Adrenal gland (tissue), 12 donors: ENCODE results near the gene CDC42BPG. TPM values are rescaled to one million over a fixed set of nuclear protein-coding genes. Genes with fewer than 3 reads are reported as not detected.

ENCODE experiments used
- DNase-seq, 7 donors: peaks; one replicate each; pipeline ENCODE4 v3.0.0-alpha.2; 2019 to 2020
- H3K27ac ChIP-seq, 5 donors: fragments of 200-600 bp; sonication (generic) in 4 of 5; 1 replicate in 3 of 5; 2 replicates in 2 of 5; pipeline versions ENCODE4 v1.5.1 to v1.8.0; 2016 to 2020; ENCODE audit warnings: mild to moderate bottlenecking in 1 of 5
- H3K27me3 ChIP-seq: fragments of 200-600 bp; 2 replicates; pipeline ENCODE4 v1.8.0; 2021
- H3K36me3 ChIP-seq, 2 donors: fragments of 200-600 bp; replicated peaks in 1 of 2; 1 replicate in 1 of 2; 2 replicates in 1 of 2; pipeline versions ENCODE4 v1.5.1 to v1.8.0; 2018 to 2022
- H3K4me1 ChIP-seq, 2 donors: fragments of 200-600 bp; replicated peaks in 1 of 2; 1 replicate in 1 of 2; 2 replicates in 1 of 2; pipeline versions ENCODE4 v1.5.1 to v1.8.0; 2018 to 2021
- H3K4me3 ChIP-seq, 4 donors: fragments of 200-600 bp; sonication (generic) in 3 of 4; one replicate each; pipeline ENCODE4 v1.5.1; 2016 to 2018
- H3K9me3 ChIP-seq, 3 donors: fragments of 200-600 bp; sonication (generic) in 1 of 3; replicated peaks in 1 of 3; 1 replicate in 2 of 3; 2 replicates in 1 of 3; pipeline versions ENCODE4 v1.5.1 to v1.8.0; 2016 to 2021
- CTCF ChIP-seq, 6 experiments: fragments of 450-650 bp in 4 of 6; fragments of 200-600 bp in 2 of 6; sonication (generic) in 1 of 6; IDR thresholded peaks; 1 replicate in 5 of 6; 2 replicates in 1 of 6; pipeline versions ENCODE4 v1.5.1 to v1.8.0; 2016 to 2021; ENCODE audit warnings: antibody characterized with exemption in 6 of 6, mild to moderate bottlenecking in 2 of 6, moderate library complexity in 1 of 6
- POLR2A ChIP-seq, 2 donors: fragments of 450-650 bp; IDR thresholded peaks; one replicate each; pipeline ENCODE4 v1.6.1; 2017; ENCODE audit warnings: antibody characterized with exemption in 2 of 2, mild to moderate bottlenecking in 2 of 2, moderate library complexity in 1 of 2
- WGBS, 4 donors: extraction: QIAGEN DNeasy Blood & Tissue Kit in 2 of 4; methylation state at CpG; one replicate each; pipeline versions ENCODE4 v1.1.5 to v1.1.7; 2013 to 2017; 5-methylcytosine and 5-hydroxymethylcytosine counted together
- intact Hi-C, 2 donors: fragments of 100-400 bp; cut with DNase I; formaldehyde crosslinking; loops; one replicate each; pipeline versions ENCODE4 v1.14.1 to v1.15.0; 2022 to 2023
- polyA plus RNA-seq, 3 donors: library from polyadenylated mRNA; stranded (reverse); fragments of 200-250 nt in 2 of 3; fragments of 350-450 nt in 1 of 3; fragmentation: Illumina TruSeq in 1 of 3; extraction: RNeasy Lipid Tissue Mini Kit (QIAGEN cat#74804) in 1 of 3; gene quantifications; one replicate each; pipeline ENCODE4 v1.2.3, GENCODE V29; 2013 to 2014
- total RNA-seq, 9 donors: library from RNA; depleted of rRNA in 4 of 9; stranded (reverse); fragments of >200 nt in 4 of 9; fragments of 120-200 nt in 1 of 9; fragmentation: NEBNext Ultra II Directional in 1 of 9; extraction: Animal tissue kit (Norgen Biotek cat#: 25700) in 1 of 9; gene quantifications; one replicate each; pipeline versions ENCODE4 v1.1.0 to v1.2.4, GENCODE V29; 2013 to 2023
- donor health status: healthy with polysubstance abuse.
- donor health status: Bipolar disorder and iron deficiency.
- donor health status: DM: yes; HTN: yes; CAD: no.
- donor health status: DM: no; HTN: no; CAD: no.
- donor health status: DM: no; HTN: no; CAD: no.
- donor health status: DM: yes; HTN: yes; CAD: no.

CDC42BPG gene
- total and polyA plus RNA-seq, 12 donors: 3.1 to 12.9 (median 6.7) TPM

- H3K4me1 ChIP-seq: peaks cover 18 to 26% of the 10 kb centered on the region in 2 donors
- no peaks in the 10 kb centered on the region for H3K27me3 ChIP-seq
- H3K36me3 ChIP-seq: peaks cover 0 to 37% of the 10 kb centered on the region in 2 donors
- intact Hi-C loops: no loop called here
- TF ChIP-seq POLR2A (IDR thresholded peaks at IDR 0.05) (no peak), CTCF (IDR thresholded peaks at IDR 0.05) (no peak)
- peak overlapping the region in 3 of 5 donors; percentile 71 to 87 (median 71) for H3K27ac ChIP-seq
- peak in 2 of 7 donors; percentile 52 to 59 for DNase-seq
- WGBS, 4 donors: 8 to 13% methylated on average over 46 to 54 of the region's 54 CpGs; no CpG with 5 or more reads in 2 of the 4 donors
- no peaks in the 10 kb centered on the region for H3K9me3 ChIP-seq
- H3K4me3 ChIP-seq: peak overlapping the region in 2 of 4 donors; percentile 37 to 77
Measured at GRCh38 chr11:64802370-64803157, 41.9 kb downstream of the CDC42BPG start.

GRCh38 chr11:64801561-64802369 lies 42.7 kb downstream of the CDC42BPG start:
- Histone ChIP-seq H3K36me3 (peaks cover 0 to 30% of the 10 kb centered on the region in 2 donors), H3K4me3 (peak overlapping the region in 1 of 4 donors; percentile 77), H3K4me1 (peaks cover 18 to 26% of the 10 kb centered on the region in 2 donors), H3K27ac (peak overlapping the region in 3 of 5 donors; percentile 71 to 87 (median 71)), H3K9me3 (no peaks in the 10 kb centered on the region), H3K27me3 (no peaks in the 10 kb centered on the region)
- intact Hi-C loops: no loop called here
- no peak for DNase-seq
- TF ChIP-seq POLR2A (IDR thresholded peaks at IDR 0.05) (no peak), CTCF (IDR thresholded peaks at IDR 0.05) (no peak)
- 44 to 61% (median 53%) methylated on average over 7 to 13 of the region's 13 CpGs for WGBS, 4 donors

GRCh38 chr11:64801158-64801464 lies 43.3 kb downstream of the CDC42BPG start:
- H3K4me3 ChIP-seq: no peak overlapping the region
- H3K36me3 ChIP-seq: peaks cover 0 to 25% of the 10 kb centered on the region in 2 donors
- H3K9me3 ChIP-seq: no peaks in the 10 kb centered on the region
- DNase-seq: no peak
- no peak overlapping the region for H3K27ac ChIP-seq
- peaks cover 18 to 26% of the 10 kb centered on the region in 2 donors for H3K4me1 ChIP-seq
- intact Hi-C loops: no loop called here
- TF ChIP-seq CTCF (IDR thresholded peaks at IDR 0.05) (no peak), POLR2A (IDR thresholded peaks at IDR 0.05) (no peak)
- no peaks in the 10 kb centered on the region for H3K27me3 ChIP-seq
- WGBS, 4 donors: 40 to 90% (median 86%) methylated on average over 1 to 9 of the region's 9 CpGs
